ENCODE results near the gene GIT1.
A peak's percentile ranks its signal among the peaks of the same experiment; 100 is the strongest.

Gene GIT1

DNA sequence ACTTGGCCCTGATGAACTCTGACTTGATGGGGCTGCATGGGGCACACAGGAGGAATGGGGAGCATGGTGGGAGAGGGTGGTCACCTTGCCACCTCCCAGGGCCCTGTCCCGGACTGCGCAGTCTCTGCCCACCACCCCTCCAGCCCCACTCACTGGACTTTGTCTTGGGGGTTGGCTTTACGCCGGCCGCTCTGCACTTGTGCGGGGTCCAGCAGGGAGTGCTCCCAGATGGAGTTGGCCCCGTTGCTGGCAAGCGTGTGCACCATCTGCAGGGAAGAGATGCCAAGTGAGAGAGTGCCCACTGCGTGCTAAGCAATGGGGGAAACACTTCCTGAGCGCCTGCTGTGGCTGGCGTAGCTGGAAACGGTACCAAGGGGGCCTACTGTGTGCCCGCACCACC, 6.7 kb downstream of the GIT1 start:
- no peak for FAIRE-seq

DNA sequence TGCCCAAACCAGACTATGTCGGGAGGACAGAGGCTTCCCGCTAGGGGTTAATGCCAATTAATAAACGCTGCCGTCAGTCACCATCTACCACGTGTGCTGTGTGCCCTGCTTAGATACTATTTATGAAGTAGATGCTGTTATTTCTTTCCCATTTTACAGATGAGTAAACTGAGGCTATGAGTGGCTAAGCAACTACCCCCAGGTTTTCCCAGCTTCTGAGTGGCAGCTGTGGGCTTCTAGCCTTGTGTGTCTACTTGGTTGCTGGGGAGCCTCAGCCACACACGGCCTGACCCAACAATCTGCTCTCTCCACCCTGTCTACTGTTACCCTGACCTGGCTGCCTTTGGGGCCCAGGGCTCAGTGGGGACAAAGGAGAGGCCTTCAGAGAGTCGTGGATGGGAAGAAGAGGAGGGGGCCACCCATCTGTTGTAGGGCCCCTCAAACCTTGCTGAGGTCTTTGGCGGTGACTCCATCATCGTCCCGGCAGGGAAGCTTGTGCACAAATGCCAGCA, 7.1 kb downstream of the GIT1 start:
- DNase-seq (ENCODE audit: extremely low spot score, insufficient read length, low read depth) (no peak), FAIRE-seq (no peak)

More for the DNA sequence above, 6.7 kb downstream of the GIT1 start:
- DNase-seq (ENCODE audit: extremely low spot score, insufficient read length, low read depth), result no peak

DNA sequence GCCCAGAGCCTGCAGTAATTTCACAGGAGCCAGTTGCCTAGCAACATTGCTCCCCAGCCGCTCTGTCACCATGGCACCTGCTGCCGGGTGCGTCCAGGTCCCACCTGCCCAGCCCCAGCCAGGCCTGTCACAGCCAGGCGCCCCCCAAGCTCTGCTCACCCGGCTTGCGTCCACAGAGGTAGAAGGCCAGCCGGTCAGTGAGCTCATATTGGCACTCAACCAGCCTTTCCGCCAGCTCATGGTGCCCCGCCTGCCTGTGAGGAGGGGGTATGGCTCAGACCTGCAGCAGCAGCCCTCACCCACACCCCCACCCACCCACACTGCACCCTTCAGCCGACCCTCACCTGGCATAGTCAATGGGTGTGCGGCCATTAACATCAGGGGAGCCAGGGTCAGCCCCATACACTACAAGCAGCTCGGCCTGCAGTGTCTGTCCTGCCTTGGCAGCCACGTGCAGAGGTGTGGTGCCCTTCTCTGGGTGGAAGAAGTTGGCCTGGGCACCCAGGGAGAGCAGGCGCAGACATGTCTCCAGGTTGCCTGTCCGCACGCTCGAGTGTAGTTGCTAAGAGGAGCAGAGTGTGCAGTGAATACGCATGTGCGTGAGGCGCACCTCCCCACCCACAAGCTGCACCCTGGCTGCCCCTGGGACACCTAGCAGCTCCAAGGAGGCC, 7.7 kb downstream of the GIT1 start:
- DNase-seq (ENCODE audit: extremely low spot score, insufficient read length, low read depth) (no peak), FAIRE-seq (no peak)

DNA sequence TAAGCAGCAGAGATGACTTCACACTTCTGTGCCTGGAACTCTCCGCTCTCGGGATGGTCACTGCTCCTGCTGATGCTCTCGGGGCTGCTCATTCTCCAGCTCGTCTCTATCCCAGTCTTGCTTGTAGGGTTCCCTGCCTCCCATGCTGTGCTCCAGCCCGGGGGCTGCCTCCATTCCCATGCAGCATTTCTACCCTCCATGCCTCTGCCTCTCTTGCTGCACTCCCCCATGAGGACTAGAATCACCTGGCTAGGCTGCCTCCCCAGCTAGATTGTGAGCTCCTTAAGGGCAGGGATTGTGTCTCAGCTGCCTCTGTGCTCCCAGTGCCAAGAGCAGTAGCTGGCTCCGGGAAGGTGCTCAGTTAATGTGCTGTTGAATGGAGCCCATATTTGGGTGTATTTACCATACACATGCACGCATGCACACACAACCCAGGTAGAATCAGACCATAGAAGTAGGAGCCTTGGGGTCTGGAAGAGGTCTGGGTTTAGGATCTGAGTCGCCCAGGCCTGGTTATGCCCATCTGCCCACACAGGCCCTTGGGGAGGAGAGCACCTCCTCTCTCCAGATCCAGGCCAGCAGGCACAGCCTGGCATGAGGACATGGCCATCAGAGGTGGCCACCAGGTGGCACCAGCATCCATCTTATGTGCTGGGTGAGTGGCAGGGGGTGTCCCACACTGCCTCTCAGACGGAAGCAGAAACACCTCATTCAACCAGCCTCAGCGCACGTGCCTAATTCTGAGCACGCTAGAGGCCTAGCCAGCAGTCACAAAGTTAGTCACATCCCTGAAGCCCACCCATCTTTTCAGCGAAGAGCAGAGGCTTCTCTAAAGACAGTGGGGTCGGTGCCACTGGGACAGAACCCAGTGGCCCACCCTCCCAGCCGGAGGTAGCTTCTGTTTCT, 9.3 kb downstream of the GIT1 start:
- FAIRE-seq (peak; percentile 95), DNase-seq (ENCODE audit: extremely low spot score, insufficient read length, low read depth) (peak; percentile 86)

DNA sequence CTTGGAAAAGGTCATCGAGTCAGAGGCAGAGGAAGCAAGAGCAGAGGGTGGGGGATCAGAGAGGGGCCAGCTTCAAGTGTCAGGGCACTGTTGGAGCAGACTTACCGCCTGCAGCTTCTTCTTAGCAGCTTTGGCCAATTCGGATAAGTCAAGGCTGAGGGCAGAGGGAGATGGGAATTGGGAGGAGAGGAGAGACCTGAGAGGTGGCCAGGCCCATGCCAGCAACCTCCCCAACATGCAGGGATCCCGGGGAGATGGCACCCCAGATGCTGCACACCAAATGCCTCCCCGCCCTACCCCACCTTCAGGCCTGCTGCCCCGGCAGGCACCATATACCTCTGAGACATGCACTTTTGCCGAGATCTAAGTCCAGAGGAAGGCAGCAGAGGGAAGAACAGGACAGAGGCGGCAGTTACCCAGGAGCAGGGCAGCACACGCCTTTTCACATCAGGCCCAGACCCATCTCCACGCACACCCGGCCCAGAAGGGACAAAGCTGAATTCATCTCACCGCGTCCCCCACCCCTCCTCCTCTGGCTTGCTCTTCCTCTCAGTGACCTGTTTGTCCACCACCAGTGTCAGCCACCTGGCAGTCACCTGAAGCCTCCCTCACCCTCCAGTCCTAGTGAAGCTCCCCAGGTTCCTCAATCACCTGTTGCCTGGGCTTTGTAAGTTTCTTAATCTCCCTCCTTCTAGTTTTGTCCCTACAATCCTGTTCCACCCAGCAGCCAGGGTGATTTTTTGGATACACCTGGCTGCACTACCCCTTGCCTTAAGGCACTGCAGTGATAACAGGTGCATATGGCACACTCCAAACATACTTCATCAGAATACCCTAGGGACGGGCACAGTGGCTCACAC, 10.6 kb downstream of the GIT1 start:
- FAIRE-seq (no peak), DNase-seq (ENCODE audit: extremely low spot score, insufficient read length, low read depth) (no peak)

DNA sequence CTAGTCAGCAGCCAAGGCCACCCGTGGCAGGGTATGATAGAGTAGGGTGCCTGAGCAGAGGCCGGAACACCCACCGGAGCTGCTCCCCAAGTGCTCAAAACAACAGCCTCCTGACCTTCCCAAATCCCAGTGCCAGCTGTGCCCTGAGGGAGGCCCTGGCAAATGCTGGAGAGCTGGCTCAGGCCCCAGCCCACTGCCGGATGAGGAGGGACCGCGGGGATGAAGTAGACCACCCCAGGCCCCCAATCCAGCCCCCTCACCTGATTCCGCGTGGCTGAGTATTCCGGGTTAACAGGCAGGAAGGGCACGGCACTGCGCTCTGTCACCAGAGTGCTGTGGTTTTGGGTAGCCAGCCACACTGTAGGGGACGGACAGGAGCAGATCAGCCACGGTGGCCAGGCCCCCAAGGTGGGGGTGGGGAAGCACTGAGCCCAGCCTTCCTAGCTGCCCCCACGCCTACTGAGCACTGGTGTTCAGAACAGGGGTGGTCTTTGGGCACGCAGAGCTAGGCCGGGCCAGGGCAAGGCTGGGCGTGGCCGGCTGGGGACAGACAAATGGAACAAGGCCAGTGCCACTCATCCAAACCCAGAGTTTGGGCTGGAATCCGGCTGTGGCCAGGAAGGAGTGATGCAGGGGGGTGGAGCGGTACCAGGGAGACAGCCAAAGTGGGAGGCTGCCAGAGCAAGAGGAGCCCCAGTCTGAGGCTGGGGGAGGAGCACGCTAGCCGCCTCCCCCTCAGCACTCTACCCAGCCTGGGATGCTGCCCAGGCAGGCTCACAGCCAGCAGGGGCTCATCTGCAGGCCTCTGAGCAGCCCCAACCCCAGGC, 11.8 kb downstream of the GIT1 start:
- FAIRE-seq (no peak), DNase-seq (ENCODE audit: extremely low spot score, insufficient read length, low read depth) (no peak)

DNA sequence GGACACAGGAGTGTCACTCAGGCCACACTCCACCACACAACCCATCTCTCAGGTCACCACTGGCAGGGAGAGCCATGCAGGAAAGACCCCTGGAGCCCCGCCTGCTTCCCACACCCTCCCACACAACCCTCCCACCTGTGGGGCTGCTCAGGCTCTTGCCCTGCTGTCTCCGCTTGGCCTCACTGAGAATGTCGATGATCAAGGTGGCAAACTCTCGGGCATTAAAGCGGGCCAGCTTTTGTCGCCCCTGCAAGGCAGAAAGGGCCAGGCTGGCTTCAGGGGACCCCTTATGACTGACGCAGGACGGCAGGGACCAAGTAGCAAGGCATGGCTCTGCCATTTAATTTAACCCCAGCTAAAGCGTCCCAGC, 12.5 kb downstream of the GIT1 start:
- FAIRE-seq (no peak), DNase-seq (ENCODE audit: extremely low spot score, insufficient read length, low read depth) (no peak)

DNA sequence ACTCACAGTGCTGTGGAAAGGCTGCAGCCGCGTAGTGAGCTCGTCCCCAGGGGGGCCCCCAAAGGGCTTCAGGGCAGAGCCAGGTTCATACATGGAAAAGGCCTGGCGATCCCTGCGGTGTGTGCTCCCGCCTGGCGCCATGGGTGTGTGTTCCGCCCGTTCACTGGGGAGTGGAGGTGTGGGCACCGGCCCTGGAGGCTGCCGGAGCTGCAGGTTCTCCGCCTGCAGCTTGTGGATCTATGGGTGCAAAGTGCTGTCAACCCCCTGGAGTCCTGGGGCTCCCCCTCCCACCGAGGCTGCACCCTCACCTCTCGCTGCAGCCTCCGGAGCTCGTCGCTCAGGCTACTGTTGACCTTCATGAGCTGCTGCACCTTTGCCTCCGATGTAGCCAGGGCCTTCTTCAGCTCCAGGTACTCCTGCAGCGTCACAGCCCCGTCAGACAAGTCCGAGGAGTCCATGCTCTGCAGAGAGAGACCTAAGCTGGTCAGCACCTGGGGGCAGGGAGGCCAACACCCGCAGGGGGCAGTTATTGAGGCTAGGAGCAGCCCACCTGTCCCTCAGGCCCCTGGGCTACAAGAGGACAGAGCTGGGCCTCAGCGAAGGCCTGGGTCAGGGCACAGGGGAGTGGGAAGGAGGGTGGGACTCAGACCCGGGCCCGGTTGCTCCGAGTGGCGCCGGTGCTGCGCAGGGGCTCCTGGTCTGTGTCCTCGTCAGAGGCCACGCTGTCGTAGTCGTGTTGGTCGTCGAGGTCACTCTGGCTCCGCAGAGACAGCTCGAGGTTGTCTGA, 13.0 kb downstream of the GIT1 start:
- no peak for DNase-seq (ENCODE audit: extremely low spot score, insufficient read length, low read depth)
- FAIRE-seq, result no peak

DNA sequence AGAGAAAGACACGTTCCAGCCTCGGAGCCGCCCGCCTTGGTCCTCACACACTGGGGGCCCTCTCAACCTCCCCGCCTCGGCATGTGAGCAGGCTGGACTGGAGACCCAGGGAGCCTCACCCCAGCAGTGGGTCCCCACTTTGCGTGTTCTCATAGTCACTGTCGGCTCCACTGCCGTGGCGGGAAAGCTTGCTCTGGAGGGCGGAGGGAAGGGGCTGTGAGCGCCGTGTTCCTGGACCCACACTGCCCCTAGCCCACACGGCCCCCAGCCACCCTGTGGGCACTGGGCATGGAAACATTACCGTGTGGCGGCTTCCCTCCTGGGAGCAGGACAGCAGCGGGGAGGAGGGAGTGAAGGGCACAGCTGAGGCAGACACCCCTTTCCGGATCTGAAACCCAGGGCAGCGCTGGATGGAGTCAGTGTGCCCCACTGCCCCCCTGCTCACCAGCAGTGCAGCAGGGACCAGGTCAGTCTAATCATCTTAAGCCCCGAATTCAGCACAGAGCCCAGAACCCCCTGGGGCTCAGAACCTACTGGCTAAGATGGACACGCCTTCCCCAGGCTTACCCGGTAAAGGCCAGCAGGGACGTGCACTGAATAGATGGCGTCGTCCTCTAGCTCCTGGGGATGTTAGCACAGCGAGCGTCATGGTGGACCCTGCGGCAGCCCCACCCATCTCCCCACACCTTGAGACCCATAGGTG, 13.8 kb downstream of the GIT1 start:
- FAIRE-seq, result no peak
- no peak for DNase-seq (ENCODE audit: extremely low spot score, insufficient read length, low read depth)

DNA sequence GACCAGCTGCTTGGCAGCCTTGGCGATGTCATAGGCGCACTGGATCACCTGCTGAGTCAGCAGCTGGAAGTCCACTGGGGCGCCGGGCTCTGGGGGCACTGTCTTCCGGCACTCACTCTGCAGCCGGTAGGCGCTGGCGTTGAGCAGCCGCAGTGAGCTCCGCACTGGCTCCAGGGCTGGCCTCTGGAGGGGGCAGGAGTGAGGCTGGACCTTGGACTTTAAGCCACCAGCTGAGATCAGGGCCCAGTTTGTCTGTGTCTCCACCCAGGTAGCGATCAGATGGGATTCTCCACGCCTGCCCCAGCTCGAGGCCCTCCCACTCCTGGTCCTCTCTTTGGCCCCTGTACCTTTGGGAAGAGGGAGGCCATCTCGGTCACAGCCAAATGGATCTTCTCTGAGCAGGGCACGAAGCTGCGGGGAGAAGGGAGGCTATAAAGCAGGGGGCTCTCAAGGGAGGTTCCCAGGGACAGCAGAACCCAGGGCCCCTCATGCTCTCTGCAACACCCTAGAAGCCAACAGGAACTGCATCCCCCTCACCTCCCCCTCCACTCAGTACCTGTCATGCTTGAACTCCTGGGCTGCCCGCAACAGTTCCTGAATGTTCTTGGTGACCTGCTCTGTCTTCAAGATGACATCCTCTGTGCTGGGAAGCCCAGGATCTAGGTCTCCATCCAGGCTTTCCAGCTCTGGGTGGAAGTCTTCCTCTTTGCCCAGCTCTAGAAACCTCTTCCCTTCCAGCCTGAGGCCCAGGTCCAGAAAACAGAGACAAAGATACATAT, 14.5 kb downstream of the GIT1 start:
- DNase-seq (ENCODE audit: extremely low spot score, insufficient read length, low read depth) (no peak), FAIRE-seq (no peak)

DNA sequence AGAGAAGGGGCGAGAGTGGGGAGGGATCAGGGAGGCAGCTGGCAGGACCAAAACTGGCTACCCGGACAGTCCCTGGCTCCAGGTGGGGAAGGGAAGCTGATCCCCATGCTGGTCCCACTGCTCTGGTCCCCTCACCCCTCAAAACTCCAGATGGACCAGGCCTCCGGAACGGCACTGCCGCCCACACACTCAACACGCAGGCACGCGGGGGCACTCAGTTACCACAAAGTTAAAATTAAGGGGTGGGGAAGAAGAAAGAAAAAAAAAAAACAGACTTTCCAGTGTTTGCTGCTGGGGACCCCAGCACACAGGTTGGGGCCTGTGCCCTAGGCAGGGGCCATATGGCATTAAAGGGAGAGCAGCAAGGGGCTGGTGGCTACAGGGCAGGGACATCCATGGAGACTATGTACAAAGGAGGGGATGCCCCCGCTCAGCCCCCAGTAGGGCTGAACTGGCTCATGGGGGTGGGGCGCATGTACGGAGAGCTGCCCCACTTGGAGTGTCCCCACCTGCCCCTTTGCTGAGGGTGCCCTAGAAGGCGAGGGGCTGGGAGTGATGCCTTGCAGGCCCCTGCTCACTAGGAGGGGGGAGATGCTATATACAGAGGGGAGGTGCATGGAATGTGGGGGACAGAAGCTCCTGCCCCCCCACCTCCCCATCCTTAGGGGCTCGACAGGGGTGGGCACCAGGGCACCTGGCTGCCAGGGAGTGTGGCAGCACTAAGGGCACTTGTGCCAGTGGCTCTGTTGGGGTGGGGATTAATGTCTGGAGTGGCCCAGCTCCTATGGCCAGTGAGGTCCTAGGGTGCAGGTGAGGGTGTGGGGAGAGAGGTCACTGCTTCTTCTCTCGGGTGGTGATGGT, 15.3 kb downstream of the GIT1 start:
- FAIRE-seq (no peak), DNase-seq (ENCODE audit: extremely low spot score, insufficient read length, low read depth) (no peak)

DNA sequence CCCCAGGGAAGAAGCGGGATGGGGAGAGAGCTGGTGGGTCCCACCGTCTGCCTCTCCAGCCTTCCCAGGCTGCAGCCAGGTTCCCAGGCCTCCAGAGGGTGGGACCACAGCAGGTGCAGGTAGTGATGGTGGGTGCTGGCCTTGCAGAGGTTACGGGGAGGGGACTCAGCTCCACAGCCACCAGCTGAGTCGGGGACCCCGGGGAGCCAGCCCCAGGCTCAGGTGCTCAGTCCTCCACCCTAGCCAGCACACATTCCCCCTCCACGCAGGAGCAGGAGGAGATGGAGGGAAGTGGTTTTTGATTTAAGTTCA, 15.9 kb downstream of the GIT1 start:
- no peak for FAIRE-seq
- no peak for DNase-seq (ENCODE audit: extremely low spot score, insufficient read length, low read depth)

DNA sequence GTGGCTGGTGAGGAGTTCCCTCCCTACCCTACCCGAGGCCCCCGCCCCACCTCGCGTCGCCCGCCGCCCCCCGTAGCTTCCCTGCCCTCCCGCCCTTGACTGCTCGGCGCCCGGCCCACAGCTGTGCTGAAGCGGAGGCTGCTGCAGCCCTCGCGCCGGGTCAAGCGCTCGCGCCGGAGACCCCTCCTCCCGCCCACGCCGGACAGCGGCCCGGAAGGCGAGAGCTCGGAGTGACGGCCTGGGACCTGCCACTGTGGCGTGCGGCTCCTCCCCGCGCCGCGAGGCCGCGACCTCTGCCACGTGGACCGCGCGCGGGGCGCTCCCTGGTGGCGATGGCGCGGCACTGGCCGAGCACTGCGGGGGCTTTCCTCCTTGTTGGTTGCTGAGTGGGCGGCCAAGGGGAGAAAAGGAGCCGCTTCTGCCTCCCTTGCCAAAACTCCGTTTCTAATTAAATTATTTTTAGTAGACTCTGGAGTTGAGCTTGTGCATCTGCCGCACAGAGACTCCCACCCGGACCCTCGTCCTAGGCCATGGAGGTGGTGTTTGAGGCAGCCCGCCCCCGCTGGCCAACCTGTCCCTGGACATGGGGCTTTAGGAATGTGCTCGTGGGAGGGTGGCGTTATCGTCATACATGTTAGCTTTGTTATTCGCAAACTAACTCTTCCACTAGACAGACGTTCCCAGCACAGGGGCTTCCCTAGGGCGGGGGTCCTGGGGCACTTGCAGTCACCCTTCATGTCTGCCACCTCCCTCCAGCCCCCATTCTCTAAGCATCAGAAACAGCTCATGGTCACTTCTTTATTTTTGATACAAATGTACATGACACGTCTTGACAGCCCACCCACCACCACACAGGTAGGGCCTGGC, 16.5 kb downstream of the GIT1 start:
- FAIRE-seq (no peak), DNase-seq (ENCODE audit: extremely low spot score, insufficient read length, low read depth) (no peak)

DNA sequence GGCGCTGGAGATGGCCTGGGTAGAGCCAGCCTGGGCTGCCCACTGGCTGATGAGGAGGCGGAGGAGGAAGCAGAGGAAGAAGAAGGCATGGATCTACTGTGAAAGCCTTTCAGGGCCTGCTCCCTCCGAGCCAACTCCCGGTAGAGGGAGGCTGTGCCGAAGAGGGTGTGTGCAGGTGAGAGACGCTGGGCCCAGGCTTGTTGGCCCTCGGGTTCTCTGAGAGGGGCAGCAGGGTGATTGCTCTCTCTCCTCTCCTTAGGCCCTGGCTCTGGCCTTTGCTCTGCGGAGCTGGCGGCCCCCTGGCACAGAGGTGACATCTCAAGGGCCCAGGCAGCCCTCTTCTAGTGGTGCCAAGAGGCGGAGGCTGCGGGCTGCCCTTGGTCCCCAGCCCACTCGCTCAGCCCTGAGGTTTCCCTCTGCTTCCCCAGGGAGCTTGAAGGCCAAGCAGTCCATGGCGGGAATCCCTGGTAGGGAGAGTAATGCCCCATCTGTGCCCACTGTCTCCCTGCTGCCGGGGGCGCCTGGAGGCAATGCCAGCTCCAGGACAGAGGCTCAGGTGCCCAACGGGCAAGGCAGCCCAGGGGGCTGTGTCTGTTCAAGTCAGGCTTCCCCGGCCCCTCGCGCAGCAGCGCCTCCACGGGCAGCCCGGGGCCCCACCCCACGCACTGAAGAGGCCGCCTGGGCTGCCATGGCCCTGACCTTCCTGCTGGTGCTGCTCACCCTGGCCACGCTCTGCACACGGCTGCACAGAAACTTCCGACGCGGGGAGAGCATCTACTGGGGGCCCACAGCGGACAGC, 17.4 kb downstream of the GIT1 start:
- no peak for FAIRE-seq

DNA sequence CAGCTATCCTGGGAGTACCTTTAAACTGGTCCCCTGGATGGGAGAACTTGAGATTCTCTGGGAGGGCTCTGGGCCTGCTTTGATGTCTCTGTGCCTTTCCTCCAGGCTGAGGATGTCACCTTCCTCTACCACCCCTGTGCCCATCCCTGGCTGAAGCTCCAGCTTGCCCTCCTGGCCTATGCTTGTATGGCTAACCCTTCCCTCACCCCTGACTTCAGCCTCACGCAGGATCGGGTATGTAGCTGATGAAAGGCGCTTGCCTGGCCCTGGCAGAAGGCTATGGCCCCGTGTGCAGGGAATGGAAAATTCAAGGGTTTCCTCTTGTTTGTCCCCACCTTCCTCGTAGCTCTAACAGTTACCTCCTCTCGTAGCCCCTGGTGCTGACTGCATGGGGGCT, 18.0 kb downstream of the GIT1 start:
- DNase-seq (ENCODE audit: extremely low spot score, insufficient read length, low read depth) (no peak), FAIRE-seq (no peak)

More for the DNA sequence above, 17.4 kb downstream of the GIT1 start:
- DNase-seq (ENCODE audit: extremely low spot score, insufficient read length, low read depth), result no peak

Measured in GM18507 (cell line).